IMR-90 (cell line): Measurements from ENCODE around the gene AVPI1. TPM values are rescaled to one million over a fixed set of nuclear protein-coding genes. Genes with fewer than 3 reads are reported as not detected.
"Not testable (repeated sequence)": the region's sequence is repeated elsewhere in the genome, so short reads cannot be mapped to it uniquely, and the experiment has no call there.

ENCODE experiments used
- ATAC-seq: fragments of 200-7000 bp; cut with Tn5 transposase; 2 replicates; pipeline ENCODE4 v1.9.1; 2020; ENCODE audit warnings: low read depth, mild to moderate bottlenecking, moderate library complexity
- BruUV-seq: library from RNA; stranded (reverse); fragments of 400-500 nt; replicated peaks from 2 replicates; lab custom pipeline; 2021; lab: Mats Ljungman, UMichigan
- CTCF ChIA-PET: fragments of 300-600 bp; formaldehyde crosslinking; extraction: SDS; loops from one replicate; lab custom pipeline; 2021; ENCODE audit warnings: antibody characterized with exemption; lab: Yijun Ruan, JAX
- POLR2A ChIA-PET: fragments of 300-600 bp; sonication (Branson Sonifier 250); formaldehyde crosslinking; loops from one replicate; lab custom pipeline; 2022; ENCODE audit warnings: antibody characterized with exemption; ENCODE audit not compliant: unreplicated experiment; lab: Charles Lee
- DNase-seq: peaks from one replicate; pipeline ENCODE4 v3.0.0; 2013
- H2AFZ ChIP-seq: replicated peaks from 2 replicates; pipeline ENCODE3; 2013; ENCODE audit warnings: low read length, mild to moderate bottlenecking; ENCODE audit not compliant: poor library complexity
- H2AK5ac ChIP-seq: 2 replicates; pipeline ENCODE4 v1.6.1; 2013; ENCODE audit warnings: low read depth, low read length, inconsistent platforms
- H2AK9ac ChIP-seq: replicated peaks from 2 replicates; pipeline ENCODE3; 2013; ENCODE audit warnings: mild to moderate bottlenecking, low read depth, low read length, moderate library complexity; ENCODE audit not compliant: poor library complexity
- H2BK120ac ChIP-seq: 2 replicates; pipeline ENCODE4 v1.6.1; 2013; ENCODE audit warnings: low read depth, low read length, inconsistent platforms
- H2BK15ac ChIP-seq: 3 replicates; pipeline ENCODE4 v1.6.1; 2013; ENCODE audit warnings: low read depth, low read length, inconsistent platforms
- H2BK20ac ChIP-seq: 2 replicates; pipeline ENCODE4 v1.6.1; 2013; ENCODE audit warnings: low read depth, mild to moderate bottlenecking, inconsistent platforms, low read length, moderate library complexity
- H2BK5ac ChIP-seq: 2 replicates; pipeline ENCODE4 v1.6.1; 2013; ENCODE audit warnings: mild to moderate bottlenecking, low read depth, low read length, inconsistent platforms; ENCODE audit not compliant: poor library complexity, severe bottlenecking
- H3K14ac ChIP-seq: replicated peaks from 2 replicates; pipeline ENCODE4 v1.6.1; 2013; ENCODE audit warnings: low read depth, low read length, inconsistent platforms
- H3K18ac ChIP-seq: 2 replicates; pipeline ENCODE4 v1.6.1; 2013; ENCODE audit warnings: low read depth, low read length, control low read depth
- H3K23ac ChIP-seq: 2 replicates; pipeline ENCODE4 v1.6.1; 2013; ENCODE audit warnings: low read depth, low read length, inconsistent platforms
- H3K27ac ChIP-seq: 2 replicates; pipeline ENCODE4 v1.5.1; 2013; ENCODE audit warnings: mild to moderate bottlenecking, control low read depth, low read length; ENCODE audit not compliant: insufficient read depth
- H3K27me3 ChIP-seq: 2 replicates; pipeline ENCODE4 v1.6.1; 2013; ENCODE audit warnings: low read length; ENCODE audit not compliant: control insufficient read depth, insufficient read depth
- H3K36me3 ChIP-seq: 2 replicates; pipeline ENCODE4 v1.6.1; 2013; ENCODE audit warnings: low read length, mixed read lengths; ENCODE audit not compliant: control insufficient read depth, insufficient read depth
- H3K4ac ChIP-seq: 2 replicates; pipeline ENCODE4 v1.6.1; 2013; ENCODE audit warnings: low read depth, low read length, inconsistent platforms
- H3K4me1 ChIP-seq: 2 replicates; pipeline ENCODE4 v1.6.1; 2013; ENCODE audit warnings: low read length, mixed read lengths; ENCODE audit not compliant: control insufficient read depth, insufficient read depth
- H3K4me2 ChIP-seq: 2 replicates; pipeline ENCODE4 v1.6.1; 2013; ENCODE audit warnings: low read depth, mild to moderate bottlenecking, control low read depth, low read length, moderate library complexity
- H3K4me3 ChIP-seq: 2 replicates; pipeline ENCODE4 v1.5.1; 2013; ENCODE audit warnings: low read depth, mild to moderate bottlenecking, control low read depth, low read length, moderate library complexity; ENCODE audit not compliant: insufficient read depth
- H3K56ac ChIP-seq: 2 replicates; pipeline ENCODE4 v1.6.1; 2013; ENCODE audit warnings: low read length, inconsistent platforms; ENCODE audit not compliant: insufficient read depth; ENCODE audit errors: extremely low read depth
- H3K79me1 ChIP-seq, 2 experiments: 2 replicates each; pipeline ENCODE4 v1.6.1; 2013; ENCODE audit warnings: low read length in 2 of 2, inconsistent platforms in 1 of 2, low read depth in 1 of 2
- H3K9ac ChIP-seq: 2 replicates; pipeline ENCODE4 v1.6.1; 2013; ENCODE audit warnings: low read depth, low read length, control low read depth
- H3K9me1 ChIP-seq: 2 replicates; pipeline ENCODE4 v1.6.1; 2013; ENCODE audit warnings: low read length, inconsistent platforms; ENCODE audit not compliant: insufficient read depth
- H3K9me3 ChIP-seq: 2 replicates; pipeline ENCODE4 v1.6.1; 2013; ENCODE audit warnings: low read length; ENCODE audit not compliant: control insufficient read depth, insufficient read depth
- H4K20me1 ChIP-seq: 2 replicates; pipeline ENCODE4 v1.6.1; 2013; ENCODE audit warnings: low read length, inconsistent platforms; ENCODE audit not compliant: insufficient read depth
- H4K5ac ChIP-seq: 2 replicates; pipeline ENCODE4 v1.6.1; 2013; ENCODE audit warnings: mild to moderate bottlenecking, low read depth, low read length, control low read depth
- H4K8ac ChIP-seq, 2 experiments: 2 replicates each; pipeline ENCODE4 v1.6.1; 2013; ENCODE audit warnings: low read depth in 2 of 2, low read length in 2 of 2, control low read depth in 1 of 2, inconsistent platforms in 1 of 2
- H4K91ac ChIP-seq: 2 replicates; pipeline ENCODE4 v1.6.1; 2013; ENCODE audit warnings: low read depth, low read length, inconsistent platforms; ENCODE audit not compliant: insufficient read depth
- CEBPB ChIP-seq: IDR thresholded peaks from 2 replicates; pipeline ENCODE4 v1.6.1; 2012; ENCODE audit warnings: low read depth, low read length, improper control_type of control experiment
- WGBS, 2 experiments: methylation state at CpG; one replicate each; pipeline versions ENCODE4 v1.1.5 to v1.1.7; 2013; ENCODE audit warnings: missing lambda C conversion rate in 2 of 2; ENCODE audit not compliant: insufficient read length in 1 of 2; ENCODE audit errors: extremely low coverage in 2 of 2; 5-methylcytosine and 5-hydroxymethylcytosine counted together
- dilution Hi-C: fragments of 300-500 bp; cut with HindIII; formaldehyde crosslinking; loops from one replicate; pipeline ENCODE4 v1.14.3; 2018; ENCODE audit warnings: low sequenced_read_pairs; ENCODE audit not compliant: unreplicated experiment
- in situ Hi-C: fragments of 300-500 bp; cut with MboI; formaldehyde crosslinking; loops from 3 replicates; pipeline ENCODE4 v1.14.3; 2019; ENCODE audit warnings: low sequenced_read_pairs, inconsistent platforms, mixed read lengths
- intact Hi-C: fragments of 100-400 bp; cut with micrococcal nuclease; formaldehyde crosslinking; loops from 2 replicates; pipeline ENCODE4 v1.10.0; 2022
- polyA plus RNA-seq, 3 experiments: library from polyadenylated mRNA; depleted of rRNA; stranded (reverse); fragments of >200 nt; gene quantifications; 2 replicates each; pipeline ENCODE4 v1.2.3, GENCODE V29; 2012; ENCODE audit warnings: low replicate concordance in 1 of 3
- total RNA-seq: library from RNA; depleted of rRNA; stranded (reverse); fragments of >200 nt; gene quantifications from 2 replicates; pipeline ENCODE4 v1.2.3, GENCODE V29; 2012

Gene AVPI1
- total and polyA plus RNA-seq, 2 of the 4 experiments (the other 2 are of a cell fraction), result 26.7 to 29.8 TPM

- H3K9me1 ChIP-seq, result peaks cover 13% of the 10 kb centered on the region
- H3K36me3 ChIP-seq, result peaks cover 14% of the 10 kb centered on the region
- peak overlapping the region; percentile 92 for H3K4ac ChIP-seq
- CTCF ChIA-PET, result interaction anchor here (0.8 to 1.8 kb wide), 3 partner anchors 17 to 1105 kb away, joined by 3 to 8 read pairs (median 4); no protein-coding TSS in a partner anchor
- H2AK5ac ChIP-seq, DNase-seq, BruUV-seq, H3K27me3 ChIP-seq, intact Hi-C loops, ATAC-seq, H2BK15ac ChIP-seq, in situ Hi-C loops, H2BK20ac ChIP-seq, H3K56ac ChIP-seq, dilution Hi-C loops, H3K9me3 ChIP-seq, H2AK9ac ChIP-seq: not testable (repeated sequence)
- peaks cover 23% of the 10 kb centered on the region for H3K4me1 ChIP-seq
- 0 out of 2 replicates have a peak overlapping the region, but pooled peaks have one; percentile 51 for H4K5ac ChIP-seq
- peaks cover 3 to 63% of the 10 kb centered on the region in 2 experiments for H3K79me1 ChIP-seq
- H4K91ac ChIP-seq, result peak overlapping the region; percentile 63; the same call in 1 of the 2 replicates
- peak overlapping the region; percentile 91; the same call in 1 of the 2 replicates for H3K23ac ChIP-seq
- H3K14ac ChIP-seq, result peak overlapping the region; percentile 91
- H2BK5ac ChIP-seq, result peak overlapping the region; percentile 81
- peak overlapping the region; percentile 98 for H3K4me3 ChIP-seq
- peak overlapping the region; percentile 94 for H3K4me2 ChIP-seq
- peak overlapping the region; percentile 80 for H3K9ac ChIP-seq
- H3K27ac ChIP-seq, result peak overlapping the region; percentile 73
- peak; percentile 25; the same call in 1 of the 2 replicates for TF ChIP-seq CEBPB
- peak overlapping the region; percentile 30 to 67; a peak in 2 of 4 replicates for H4K8ac ChIP-seq
- H2BK120ac ChIP-seq, result 0 out of 2 replicates have a peak overlapping the region, but pooled peaks have one; percentile 86
- peak overlapping the region; percentile 75 for H2AFZ ChIP-seq
- peaks cover 50% of the 10 kb centered on the region for H4K20me1 ChIP-seq
- no CpG with 5 or more reads among the region's 7 CpGs for WGBS, 2 experiments
- POLR2A ChIA-PET, result interaction anchor here (0.9 kb wide), 1 partner anchor 17 kb away, joined by 3 read pairs; no protein-coding TSS in a partner anchor
- peak overlapping the region; percentile 70 for H3K18ac ChIP-seq
Observed at GRCh38 chr10:97684368-97684713, 2.7 kb downstream of the AVPI1 start.
